SK-MEL-5 (cell line): Measurements from ENCODE around the gene OR6C3. TPM values are rescaled to one million over a fixed set of nuclear protein-coding genes. Genes with fewer than 3 reads are reported as not detected.
"Not testable (repeated sequence)": the region's sequence is repeated elsewhere in the genome, so short reads cannot be mapped to it uniquely, and the experiment has no call there.

Experiments used
- DNase-seq: peaks from one replicate; pipeline ENCODE4 v3.0.0-alpha.2; 2016; ENCODE audit warnings: low read depth, low spot score
- in situ Hi-C: cut with HindIII; loops from 2 replicates; pipeline ENCODE4 v1.10.0; 2016; ENCODE audit warnings: low sequenced_read_pairs, high pct_unique_total_duplicates, low pct_unique_long_range_greater_than_20kb
- polyA plus RNA-seq, 2 experiments: library from polyadenylated mRNA; depleted of rRNA; stranded (reverse); fragments of >200 nt; gene quantifications; 2 replicates each; pipeline ENCODE4 v1.2.3, GENCODE V29; 2015
- total RNA-seq: library from RNA; depleted of rRNA; stranded (reverse); fragments of >200 nt; shearing (Covaris generic); gene quantifications from 2 replicates; pipeline ENCODE4 v1.2.3, GENCODE V29; 2014; rRNA removed

Gene OR6C3
- not detected in 2 replicates for total RNA-seq
- not detected in 2 replicates for polyA plus RNA-seq (2015; cell fraction: cytosol; rRNA removed)
- not detected in 2 replicates for polyA plus RNA-seq (2015; cell fraction: nucleus; rRNA removed)

DNA sequence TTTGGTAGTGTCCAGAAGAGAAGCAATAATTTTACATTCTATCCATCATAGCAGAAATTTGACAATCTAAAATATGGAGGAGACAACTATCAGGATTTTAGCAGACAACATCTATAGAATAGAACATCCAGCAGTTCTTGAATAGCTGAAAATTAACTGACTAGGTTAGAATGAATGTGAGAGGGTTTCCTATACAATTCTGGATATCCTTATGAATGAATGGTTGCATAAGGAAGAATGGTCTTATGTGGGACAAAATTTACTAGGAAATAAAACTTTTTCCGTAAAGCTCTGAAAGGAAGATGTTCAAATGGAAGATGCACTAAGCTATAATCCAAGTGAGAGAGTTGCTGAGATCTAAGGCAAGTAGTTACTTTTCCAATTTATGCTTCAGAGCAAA lies at the start of gene OR6C3:
Gene OR6C3, plus strand, starts transcription at position 301 of the 400 bp plus-strand sequence. CDS start 955 bp downstream, outside the sequence.
- no peak for DNase-seq
- in situ Hi-C loops = no loop called here

DNA sequence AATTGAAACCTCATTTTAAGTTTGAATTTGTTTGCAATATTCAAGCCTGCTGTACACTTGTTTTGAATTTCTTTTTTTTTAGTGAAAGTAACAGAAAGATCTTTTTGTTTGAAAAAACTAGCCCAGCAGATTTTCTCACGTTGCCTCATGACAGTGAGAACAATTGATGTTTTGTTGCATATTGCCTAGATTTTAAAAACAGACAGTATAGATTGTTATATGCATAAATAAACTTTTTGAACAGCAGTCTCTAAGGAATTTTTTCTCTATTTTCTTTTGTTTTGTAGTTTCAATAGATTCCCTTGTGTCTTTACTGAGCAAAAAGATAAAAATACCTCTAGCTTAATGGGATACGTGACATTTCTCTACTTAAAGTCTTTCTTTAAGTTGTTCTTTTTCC lies 49.6 kb upstream of the OR6C3 start:
- in situ Hi-C loops = no loop called here
- peak; percentile 94 for DNase-seq

DNA sequence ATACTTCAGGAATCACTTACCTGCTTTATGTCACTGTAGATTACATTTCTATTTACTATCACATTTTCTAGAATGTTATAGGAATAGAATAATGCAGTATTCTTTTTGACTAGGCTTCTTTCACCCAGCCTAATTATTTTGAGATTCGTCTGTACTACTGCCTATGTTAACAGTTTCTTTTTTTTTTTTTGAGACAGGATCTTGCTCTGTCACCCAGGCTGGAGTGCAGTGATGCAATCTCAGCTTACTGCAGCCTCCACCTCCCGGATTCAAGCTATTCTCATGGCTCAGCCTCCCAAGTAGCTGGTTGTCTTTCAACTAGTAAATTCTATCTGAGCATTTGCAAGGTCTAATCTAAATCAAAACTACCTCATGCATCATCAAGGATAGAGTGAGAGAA lies 40.5 kb upstream of the OR6C3 start:
- in situ Hi-C loops = no loop called here
- DNase-seq = no peak

DNA sequence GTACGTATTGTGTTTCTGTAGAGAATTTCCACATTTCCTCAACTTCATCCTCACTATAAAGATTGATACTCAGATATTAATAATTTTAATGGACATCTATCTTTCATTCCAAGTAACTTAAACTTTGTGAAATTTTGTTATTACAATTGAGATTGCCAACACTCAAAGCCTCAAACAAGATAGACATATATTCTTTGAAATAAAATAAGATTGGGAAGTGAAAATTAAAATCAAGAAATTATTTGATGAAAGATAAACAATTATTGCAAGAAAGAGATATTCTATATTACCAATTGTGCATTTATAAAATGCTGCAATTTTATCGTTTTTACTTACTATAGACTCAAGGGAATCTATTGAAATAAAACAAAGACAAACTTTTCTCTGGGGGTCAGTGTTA lies 34.1 kb upstream of the OR6C3 start, which contains the start of gene OR6C6:
Gene OR6C6, minus strand, starts transcription at position 101 of the 400 bp plus-strand sequence. CDS start 1,337 bp downstream, outside the sequence.
- in situ Hi-C loops = no loop called here

DNA sequence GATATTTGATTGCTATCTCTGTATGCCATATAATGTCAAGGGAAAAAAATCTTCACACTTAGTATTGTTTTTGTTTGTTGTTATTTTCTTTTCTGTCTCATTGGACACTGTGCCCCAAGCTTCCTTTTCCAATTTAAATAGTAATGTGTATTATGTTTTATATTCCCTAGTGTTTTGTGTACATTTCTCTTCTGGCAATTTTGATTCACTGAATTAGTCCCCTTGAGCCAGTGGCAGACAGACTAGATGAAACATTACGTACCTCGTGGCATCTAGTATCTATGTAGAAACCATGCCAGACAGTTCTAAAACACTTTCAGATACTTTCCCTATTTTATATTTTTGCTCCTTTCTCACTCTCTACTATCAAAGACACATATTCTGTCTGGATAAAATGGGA lies 16.5 kb upstream of the OR6C3 start, which contains the start of gene OR6C1:
Gene OR6C1, plus strand, starts transcription at position 301 of the 400 bp plus-strand sequence. CDS start 6,257 bp downstream, outside the sequence.
- in situ Hi-C loops = no loop called here
- DNase-seq = no peak

More for the DNA sequence above, 34.1 kb upstream of the OR6C3 start, which contains the start of gene OR6C6:
- DNase-seq = no peak

DNA sequence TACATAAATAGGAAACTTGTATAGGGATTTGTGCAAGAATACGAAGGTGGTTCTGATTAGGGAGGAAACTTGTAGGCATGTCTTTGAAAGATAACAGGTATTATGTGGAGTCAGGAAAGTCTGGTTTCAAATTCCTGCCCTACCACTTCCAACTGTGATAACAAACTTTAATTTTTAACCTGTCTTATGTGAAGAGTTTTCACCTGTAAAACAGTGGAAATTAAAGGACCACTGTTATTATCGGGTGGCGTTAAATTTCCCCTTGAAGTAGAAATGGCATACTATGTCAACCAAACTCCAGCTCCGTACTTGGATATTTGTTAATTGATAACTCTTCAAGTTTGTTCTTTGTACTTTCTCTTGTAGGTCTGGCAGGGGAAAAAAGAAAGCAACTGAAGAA lies 10.3 kb upstream of the OR6C3 start:
- in situ Hi-C loops = no loop called here
- DNase-seq = no peak

DNA sequence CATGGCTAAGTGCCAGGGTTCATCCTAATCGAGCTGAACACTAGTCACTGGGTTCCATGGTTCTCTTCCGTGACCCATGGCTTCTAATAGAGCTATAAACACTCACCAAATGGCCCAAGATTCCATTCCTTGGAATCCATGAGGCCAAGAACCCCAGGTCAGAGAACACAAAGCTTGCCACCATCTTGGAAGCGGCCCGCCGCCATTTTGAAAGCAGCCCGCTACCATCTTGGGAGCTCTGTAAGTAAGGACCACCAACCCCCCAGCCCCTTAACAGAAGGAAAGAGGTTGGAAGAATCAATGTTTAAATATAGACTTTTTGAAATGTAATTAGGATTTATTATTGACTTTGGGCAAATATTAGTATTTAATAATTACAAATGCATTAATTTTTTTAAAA lies 4.7 kb upstream of the OR6C3 start:
- in situ Hi-C loops, DNase-seq: not testable (repeated sequence)

DNA sequence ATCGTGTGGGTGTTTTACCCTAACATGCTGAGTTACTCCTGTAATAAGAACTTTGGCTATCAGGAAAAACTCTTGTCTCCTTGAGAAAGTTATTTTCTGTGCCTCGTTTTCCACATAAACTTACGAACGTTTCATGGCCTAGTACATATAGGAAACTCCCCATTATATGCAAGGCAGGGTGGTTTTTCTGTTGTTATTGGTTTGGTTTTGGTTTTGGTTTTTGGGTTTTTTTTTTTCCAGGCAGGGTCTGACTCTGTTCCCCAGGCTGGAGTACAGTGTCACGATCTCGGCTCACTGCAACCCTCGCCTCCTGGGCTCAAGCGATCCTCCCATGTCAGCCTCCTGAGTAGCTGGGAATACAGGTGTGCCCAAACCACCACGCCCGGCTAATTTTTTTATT lies 5.5 kb downstream of the OR6C3 start:
- in situ Hi-C loops = no loop called here
- DNase-seq = no peak

DNA sequence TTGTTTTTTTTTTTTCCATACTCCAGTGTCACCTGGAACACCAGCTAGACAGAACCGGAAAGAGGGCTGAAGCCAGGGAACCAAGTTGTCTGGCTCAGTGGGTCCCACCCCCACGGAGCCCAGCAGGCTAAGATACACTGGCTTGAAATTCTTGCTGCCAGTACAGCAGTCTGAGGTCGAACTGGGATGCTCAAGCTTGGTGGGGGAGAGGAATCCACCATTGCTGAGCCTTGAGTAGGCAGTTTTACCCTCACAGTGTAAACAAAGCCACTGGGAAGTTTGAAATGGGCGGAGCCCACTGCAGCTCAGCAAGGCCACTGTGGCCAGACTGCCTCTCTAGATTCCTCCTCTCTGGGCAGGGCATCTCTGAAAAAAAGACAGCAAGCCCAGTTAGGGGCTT lies 24.8 kb downstream of the OR6C3 start:
- DNase-seq, in situ Hi-C loops: not testable (repeated sequence)

DNA sequence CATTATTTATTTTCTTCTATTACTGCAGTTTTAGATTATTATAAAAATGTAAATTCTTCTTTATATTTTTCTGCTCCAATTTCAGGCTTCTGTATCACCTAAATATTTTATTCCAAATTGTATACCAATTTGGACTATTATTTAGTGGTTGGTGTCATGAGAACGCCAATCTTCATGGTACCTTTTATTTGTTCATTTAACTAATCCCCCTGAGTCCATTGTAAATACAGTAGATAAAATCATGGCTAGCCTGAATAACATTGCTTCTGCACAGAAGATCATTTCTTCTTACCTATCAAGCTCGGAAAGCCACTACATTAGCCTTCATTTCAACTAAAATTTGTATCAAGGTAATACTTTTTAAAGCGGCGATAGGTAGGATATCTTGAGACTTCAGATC lies 32.1 kb downstream of the OR6C3 start, which contains the start of gene OR6C75:
Gene OR6C75, plus strand, starts transcription at position 301 of the 400 bp plus-strand sequence. CDS start 2,136 bp downstream, outside the sequence.
- no peak for DNase-seq
- in situ Hi-C loops = no loop called here

DNA sequence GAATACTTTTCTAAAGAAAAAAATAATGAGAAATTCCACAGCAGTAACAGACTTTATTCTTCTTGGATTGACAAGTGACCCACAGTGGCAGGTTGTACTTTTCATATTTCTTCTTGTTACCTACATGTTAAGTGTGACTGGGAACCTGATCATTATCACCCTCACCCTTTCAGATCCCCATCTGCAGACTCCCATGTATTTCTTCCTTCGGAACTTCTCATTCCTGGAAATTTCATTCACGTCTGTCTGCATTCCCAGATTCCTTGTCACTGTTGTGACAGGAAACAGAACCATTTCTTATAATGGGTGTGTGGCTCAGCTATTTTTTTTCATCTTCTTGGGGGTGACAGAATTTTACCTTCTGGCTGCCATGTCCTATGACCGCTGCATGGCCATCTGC lies 34.5 kb downstream of the OR6C3 start:
- in situ Hi-C loops = no loop called here
- no peak for DNase-seq

DNA sequence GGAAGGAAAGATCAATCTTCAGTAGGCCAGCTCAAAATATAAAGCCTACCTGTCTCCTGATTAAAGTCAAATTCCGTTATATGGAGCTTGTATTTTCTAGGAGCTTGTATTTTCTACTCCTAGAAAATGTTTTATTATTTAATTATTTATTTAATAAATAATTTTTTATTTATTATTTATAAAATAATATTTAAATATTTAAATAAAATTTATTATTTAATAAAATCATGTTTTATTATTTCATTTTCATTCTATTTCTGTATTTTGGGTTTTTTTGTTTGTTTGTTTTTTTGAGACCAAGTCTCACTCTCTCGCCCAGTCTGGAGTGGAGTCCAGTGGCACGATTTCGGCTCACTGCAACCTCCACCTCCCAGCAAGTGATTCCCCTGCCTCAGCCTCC lies 42.0 kb downstream of the OR6C3 start:
- in situ Hi-C loops = no loop called here
- no peak for DNase-seq

Other genes with a start within 250 kb of the OR6C3 start
- gene OR9K2, start 204.3 kb upstream of the OR6C3 start, total RNA-seq = not detected in 2 replicates
- gene OR10A7, start 109.7 kb upstream of the OR6C3 start, total RNA-seq = not detected in 2 replicates
- gene OR6C74, start 86.1 kb upstream of the OR6C3 start, total RNA-seq = not detected in 2 replicates
- not detected in 2 replicates for gene OR6C6, start 34.2 kb upstream of the OR6C3 start, total RNA-seq
- not detected in 2 replicates for gene OR6C1, start 16.4 kb upstream of the OR6C3 start, total RNA-seq
- not detected in 2 replicates for gene OR6C75, start 32.2 kb downstream of the OR6C3 start, total RNA-seq
- not detected in 2 replicates for gene OR6C65, start 69.8 kb downstream of the OR6C3 start, total RNA-seq
- gene OR6C76, start 95.5 kb downstream of the OR6C3 start, total RNA-seq = not detected in 2 replicates
- gene OR6C2, start 113.3 kb downstream of the OR6C3 start, total RNA-seq = not detected in 2 replicates
- not detected in 2 replicates for gene OR6C70, start 139.4 kb downstream of the OR6C3 start, total RNA-seq
- gene OR6C68, start 161.6 kb downstream of the OR6C3 start, total RNA-seq = not detected in 2 replicates
- not detected in 2 replicates for gene OR6C4, start 218.9 kb downstream of the OR6C3 start, total RNA-seq
- gene OR2AP1, start 241.7 kb downstream of the OR6C3 start, total RNA-seq = not detected in 2 replicates